Ammon's horn (tissue), 1 donor: ENCODE data around the gene MEX3A.
"Not testable (repeated sequence)": the region's sequence is repeated elsewhere in the genome, so short reads cannot be mapped to it uniquely, and the experiment has no call there.

Source experiments
- DNase-seq: peaks from one replicate; pipeline ENCODE4 v3.0.0-alpha.2; 2016; ENCODE audit warnings: low spot score

Gene MEX3A

GRCh38 chr1:156082309-156083091 is at the start of gene MEX3A:
Gene MEX3A (minus strand): TSS chr1:156082465. CDS start chr1:156081998, 467 bp downstream.
- peak; percentile 67 for DNase-seq

- no peak for DNase-seq
These were observed 48.3 kb upstream of the MEX3A start for GRCh38 chr1:156130578-156130942.

GRCh38 chr1:156129687-156130577 is 47.7 kb upstream of the MEX3A start:
- DNase-seq: peak; percentile 81

- DNase-seq: no peak
These were observed 46.7 kb upstream of the MEX3A start for GRCh38 chr1:156128654-156129597.

- no peak for DNase-seq
These were observed 46.0 kb upstream of the MEX3A start for GRCh38 chr1:156128308-156128653.

GRCh38 chr1:156126630-156127534 is 44.6 kb upstream of the MEX3A start:
- no peak for DNase-seq

GRCh38 chr1:156126043-156126629 is 43.9 kb upstream of the MEX3A start:
- DNase-seq: no peak

GRCh38 chr1:156125544-156125943 is 43.3 kb upstream of the MEX3A start:
- not testable (repeated sequence) for DNase-seq

GRCh38 chr1:156124557-156125483 is 42.6 kb upstream of the MEX3A start:
- no peak for DNase-seq

GRCh38 chr1:156123356-156124196 is 41.3 kb upstream of the MEX3A start:
- peak; percentile 96 for DNase-seq

- peak; percentile 57 for DNase-seq
These were observed 40.5 kb upstream of the MEX3A start for GRCh38 chr1:156122519-156123355.

- DNase-seq: no peak
These were observed 39.8 kb upstream of the MEX3A start for GRCh38 chr1:156122086-156122485.

- DNase-seq: no peak
These were observed 39.2 kb upstream of the MEX3A start for GRCh38 chr1:156121457-156121856.

- not testable (repeated sequence) for DNase-seq
These were observed 38.7 kb upstream of the MEX3A start for GRCh38 chr1:156121005-156121404.

- no peak for DNase-seq
These were observed 38.1 kb upstream of the MEX3A start for GRCh38 chr1:156120318-156120717.

GRCh38 chr1:156119503-156120209 is 37.4 kb upstream of the MEX3A start:
- DNase-seq: peak; percentile 69
